Measurements from ENCODE around the gene ADRM1.

ADRM1 gene, protein sequence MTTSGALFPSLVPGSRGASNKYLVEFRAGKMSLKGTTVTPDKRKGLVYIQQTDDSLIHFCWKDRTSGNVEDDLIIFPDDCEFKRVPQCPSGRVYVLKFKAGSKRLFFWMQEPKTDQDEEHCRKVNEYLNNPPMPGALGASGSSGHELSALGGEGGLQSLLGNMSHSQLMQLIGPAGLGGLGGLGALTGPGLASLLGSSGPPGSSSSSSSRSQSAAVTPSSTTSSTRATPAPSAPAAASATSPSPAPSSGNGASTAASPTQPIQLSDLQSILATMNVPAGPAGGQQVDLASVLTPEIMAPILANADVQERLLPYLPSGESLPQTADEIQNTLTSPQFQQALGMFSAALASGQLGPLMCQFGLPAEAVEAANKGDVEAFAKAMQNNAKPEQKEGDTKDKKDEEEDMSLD

DNA sequence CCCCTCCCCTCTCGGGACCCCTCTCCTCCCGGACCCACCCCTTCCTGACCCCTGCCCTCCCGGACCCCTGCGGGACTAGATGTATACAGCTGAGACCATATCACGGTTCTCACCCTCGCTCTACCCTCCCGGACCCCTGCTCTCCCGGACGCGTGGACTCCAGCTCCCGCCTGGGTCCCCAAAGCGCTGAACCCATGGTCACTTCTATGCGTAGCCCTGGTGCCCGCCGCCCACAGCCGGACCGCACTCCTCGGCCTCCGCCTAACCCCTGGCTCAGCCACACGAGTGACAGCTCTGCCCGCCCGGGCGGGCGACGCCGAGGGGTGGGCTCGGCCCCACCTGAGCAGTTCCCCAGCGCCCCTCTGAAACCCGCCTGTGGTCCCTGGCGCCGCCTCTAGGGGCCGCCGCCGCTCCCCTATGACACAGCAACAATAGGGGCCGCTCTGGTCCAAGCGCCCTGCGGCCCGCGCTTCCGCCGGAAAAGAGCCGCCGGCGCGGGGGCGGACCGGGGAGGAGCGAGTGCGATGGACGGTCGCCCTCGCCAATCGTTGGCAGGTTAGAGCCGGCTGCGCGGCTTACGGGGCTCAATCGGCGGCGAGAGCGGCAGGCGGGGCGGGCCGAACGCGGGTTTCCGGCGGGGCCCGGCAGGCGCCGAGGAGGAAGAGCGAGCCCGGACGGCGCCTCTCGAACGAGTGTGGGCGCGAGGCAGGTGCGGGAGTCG is at the start of gene ADRM1:
ADRM1 (plus strand) TSS at position 657 of the 721 bp plus-strand sequence. CDS start 572 bp downstream, outside the sequence.
- peak; percentile 97 for DNase-seq

DNA sequence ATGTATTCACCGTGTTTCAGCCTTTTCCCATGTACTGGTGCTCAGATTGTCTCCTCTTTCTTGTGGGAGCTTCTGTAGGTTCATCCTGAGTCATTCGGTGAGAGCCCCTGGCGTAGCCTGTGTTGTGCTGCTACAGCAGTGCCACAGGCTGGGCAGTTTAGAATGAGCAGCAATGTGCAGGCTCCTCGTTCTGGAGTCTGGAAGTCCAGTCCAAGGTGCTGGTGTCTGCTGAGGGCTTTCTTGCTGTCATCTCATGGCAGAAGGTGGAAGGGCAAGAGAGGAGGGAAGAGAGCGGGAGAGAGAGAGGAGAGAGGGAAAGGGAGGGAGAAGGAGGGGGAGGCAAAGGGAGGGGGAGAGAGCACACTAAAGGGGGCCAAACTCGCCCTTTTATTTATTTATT is 49.4 kb upstream of the ADRM1 start:
- no peak for DNase-seq

DNA sequence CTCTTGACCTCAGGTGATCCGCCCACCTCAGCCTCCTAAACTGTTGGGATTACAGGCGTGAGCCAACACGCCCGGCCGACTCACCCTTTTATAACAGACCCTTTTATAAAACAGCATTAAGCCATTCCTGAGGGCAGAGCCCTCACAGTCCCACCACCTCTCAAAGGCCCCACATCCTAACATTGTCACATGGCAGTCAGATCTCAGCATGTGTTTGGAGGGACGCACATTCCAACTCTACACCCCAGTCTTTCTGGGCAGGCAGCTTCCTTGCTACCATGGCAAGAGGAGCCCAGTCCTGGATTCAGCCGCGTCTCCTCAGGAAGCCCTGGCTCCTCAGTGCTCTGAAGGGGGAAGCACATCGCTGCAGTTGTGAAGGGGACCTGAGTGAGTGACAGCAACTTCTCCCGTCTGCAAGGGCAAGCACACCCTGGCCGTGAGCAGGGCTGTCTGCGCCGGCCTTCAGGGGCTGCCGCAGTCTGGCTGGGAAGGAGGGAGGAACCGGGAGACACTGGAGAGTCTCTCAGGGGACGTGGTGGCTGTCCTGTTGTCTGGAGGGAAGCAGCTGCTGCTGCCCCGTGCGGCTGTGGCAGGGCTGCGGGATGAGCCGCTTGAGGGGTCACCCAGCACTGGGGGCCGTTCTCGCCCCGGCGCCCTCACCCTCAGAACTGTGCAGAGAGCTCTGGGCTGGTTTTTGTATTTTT is 48.6 kb upstream of the ADRM1 start:
- no peak for DNase-seq

DNA sequence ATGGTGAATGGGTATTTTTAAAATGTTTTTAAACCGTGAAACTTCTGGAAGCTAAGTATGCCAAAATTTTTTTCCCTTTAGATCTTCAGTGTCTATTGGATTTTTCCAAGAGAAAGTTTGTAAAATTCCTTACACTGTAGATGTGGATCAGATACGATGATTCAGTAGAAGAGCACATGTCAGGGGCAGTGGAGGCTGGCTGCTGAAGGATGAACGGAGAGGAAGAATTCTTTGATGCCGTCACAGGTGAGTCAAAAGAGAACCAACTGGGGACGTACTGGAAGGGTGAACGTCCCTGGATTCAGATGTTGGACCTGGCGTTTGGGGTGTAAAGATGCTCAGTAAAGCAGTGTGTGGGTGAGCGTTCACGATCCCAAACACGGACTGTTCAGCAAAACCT is 46.8 kb upstream of the ADRM1 start:
- no peak for DNase-seq

DNA sequence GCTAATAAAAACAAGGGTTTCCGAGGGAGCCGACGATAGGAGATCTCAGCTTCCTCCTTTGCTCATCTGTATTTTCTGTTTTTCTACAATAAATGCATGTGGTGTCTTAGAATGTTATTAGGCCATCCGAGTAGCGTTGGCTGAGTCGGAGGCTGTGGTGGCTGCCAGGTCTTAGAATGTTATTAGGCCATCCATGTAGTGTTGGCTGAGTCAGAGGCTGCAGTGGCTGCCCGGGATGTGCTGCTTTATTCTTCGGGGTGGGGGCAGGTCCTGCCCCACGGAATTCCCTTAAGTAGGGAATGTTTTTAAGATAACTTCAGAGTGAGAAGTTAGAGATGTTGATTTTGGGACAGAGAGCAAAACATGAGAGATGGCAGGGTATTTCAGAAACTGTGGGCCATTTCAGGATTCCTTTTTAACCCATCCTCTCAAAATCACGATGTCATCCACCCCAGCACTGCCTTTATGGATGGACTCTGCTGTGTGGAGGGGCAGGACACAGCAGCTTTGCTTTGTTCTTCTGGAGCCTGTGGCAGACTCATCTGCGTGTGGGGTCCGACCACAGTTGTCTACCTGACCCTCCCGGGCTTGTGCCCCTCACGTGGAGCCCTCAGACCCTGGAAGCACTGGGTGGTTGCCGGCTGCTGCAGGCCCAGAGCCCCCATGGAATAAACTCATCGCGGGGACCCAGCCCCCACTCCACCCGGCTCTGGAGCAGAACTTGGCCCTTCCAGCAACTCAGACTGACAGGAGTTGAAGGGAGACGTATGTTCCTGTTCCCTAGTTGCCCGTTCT is 44.1 kb upstream of the ADRM1 start:
- no peak for DNase-seq

DNA sequence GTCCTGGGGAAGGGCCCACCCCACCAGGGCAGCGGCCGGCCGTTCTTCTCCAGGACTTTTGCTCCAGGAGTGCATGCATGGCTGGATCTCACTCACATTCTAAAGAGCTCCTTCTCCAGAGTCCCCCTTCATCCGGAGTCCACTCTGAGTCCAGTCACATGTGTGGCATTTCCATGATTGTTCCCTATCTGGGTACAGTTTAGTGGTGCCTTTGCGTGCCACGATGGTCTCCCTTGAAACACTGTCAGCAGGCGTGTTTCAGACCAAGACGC is 43.6 kb upstream of the ADRM1 start:
- no peak for DNase-seq

DNA sequence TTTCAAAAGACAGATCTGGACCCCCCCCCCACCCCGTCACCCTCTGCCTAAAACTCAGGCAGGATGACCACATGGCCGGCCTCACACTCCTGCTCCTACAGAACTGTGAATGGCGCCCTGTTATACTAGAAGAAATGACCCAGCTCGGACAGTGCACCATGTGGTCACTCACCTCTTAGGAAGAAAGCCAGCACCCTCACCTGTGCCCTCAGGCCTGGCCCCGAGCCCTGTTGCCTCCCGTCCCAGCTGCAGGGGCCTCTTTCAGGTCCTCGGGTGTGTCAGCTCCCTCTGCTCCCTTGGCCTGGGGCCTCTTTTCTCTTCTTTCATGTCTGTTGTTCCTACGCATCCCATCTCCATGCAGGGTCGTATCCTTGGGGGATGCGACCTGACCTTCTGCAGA is 40.7 kb upstream of the ADRM1 start:
- no peak for DNase-seq

DNA sequence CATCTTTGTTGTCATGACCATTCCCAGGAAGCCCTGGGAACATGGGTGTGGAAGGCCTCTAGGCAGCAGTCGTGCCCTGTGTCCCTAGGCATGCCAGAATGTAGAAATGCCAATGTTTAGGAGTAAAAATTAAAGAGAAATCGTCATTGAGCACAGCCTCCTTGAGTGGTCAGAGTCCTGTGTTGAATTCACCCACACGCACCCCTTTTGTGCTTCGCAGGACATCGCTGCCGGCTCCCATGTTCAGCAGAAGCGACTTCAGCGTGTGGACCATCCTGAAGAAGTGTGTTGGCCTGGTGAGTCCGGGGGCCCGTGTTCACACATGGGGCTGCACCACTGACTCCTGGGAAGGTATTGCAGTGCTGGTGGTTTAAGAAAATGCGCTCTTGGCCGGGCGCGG is 39.4 kb upstream of the ADRM1 start:
- DNase-seq: no peak

DNA sequence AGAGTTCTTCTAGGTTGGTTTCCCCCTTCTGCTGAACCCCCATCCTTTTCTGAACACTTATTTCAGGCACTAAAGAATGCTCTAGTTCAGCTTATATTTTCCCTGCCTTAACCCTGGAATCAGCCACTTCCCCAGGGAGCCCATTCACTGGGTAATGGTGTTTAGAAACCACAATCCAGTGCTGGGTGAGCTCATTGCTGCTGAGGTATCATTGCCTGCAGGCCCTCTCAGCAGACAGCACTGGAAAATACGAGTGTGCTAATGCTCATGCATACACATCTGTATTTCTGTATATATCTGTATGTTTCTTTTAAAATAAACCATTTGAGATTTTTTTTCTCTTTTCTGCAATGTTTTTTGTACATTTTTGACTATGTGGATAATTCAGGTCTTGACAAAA is 37.4 kb upstream of the ADRM1 start:
- no peak for DNase-seq

DNA sequence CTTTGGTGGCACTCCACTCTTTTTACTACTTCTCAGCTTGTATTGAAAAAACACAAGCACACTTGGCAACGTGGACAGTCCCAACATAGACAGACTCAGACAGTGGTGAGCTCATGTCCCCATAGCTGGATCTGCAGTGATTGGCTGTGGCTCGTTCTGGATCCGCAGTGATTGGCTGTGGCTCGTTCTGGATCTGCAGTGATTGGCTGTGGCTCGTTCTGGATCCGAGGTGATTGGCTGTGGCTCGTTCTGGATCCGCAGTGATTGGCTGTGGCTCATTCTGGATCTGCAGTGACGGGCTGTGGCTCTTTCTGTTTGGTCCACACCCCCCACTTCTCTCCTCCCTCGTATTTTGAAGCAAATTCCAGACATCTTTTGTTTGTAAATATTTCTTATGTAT is 36.5 kb upstream of the ADRM1 start:
- no peak for DNase-seq

DNA sequence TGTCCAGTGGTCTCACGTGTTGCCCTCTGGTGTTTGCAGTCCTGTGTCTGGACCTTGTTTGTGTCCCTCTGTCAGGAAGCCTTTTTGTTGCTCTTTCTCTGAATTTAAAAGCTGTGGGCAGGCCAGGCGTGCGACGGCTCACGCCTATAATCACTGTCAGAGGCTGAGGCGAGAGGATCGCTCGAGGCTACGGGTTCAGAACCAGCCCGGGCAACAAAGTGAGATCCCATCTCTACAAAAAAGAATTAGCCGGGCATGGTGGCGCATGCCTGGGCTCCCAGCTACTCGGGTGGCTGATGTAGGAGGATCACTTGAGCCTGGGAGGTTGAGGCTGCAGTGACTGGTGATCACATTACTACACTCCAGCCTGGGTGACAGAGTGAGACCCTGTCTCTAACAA is 35.9 kb upstream of the ADRM1 start:
- DNase-seq: no peak

DNA sequence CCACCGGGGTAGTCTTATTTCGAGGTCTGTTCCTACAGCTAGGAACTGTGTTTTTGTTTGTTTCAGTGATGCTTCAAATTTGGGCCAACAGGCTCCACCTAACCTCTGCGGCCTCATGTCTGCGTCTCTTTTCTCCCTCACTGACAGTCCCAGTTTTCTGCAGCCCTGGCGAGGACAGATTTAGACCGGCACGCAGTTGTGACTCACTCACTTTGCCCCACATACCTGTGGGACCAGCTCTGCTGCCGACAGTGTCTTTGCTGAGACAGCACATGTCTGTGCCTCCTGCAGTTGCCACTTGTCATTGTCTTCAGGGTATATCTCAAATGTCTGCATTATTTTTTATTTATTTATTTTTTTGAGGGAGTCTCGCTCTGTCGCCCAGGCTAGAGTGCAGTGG is 35.3 kb upstream of the ADRM1 start:
- no peak for DNase-seq

DNA sequence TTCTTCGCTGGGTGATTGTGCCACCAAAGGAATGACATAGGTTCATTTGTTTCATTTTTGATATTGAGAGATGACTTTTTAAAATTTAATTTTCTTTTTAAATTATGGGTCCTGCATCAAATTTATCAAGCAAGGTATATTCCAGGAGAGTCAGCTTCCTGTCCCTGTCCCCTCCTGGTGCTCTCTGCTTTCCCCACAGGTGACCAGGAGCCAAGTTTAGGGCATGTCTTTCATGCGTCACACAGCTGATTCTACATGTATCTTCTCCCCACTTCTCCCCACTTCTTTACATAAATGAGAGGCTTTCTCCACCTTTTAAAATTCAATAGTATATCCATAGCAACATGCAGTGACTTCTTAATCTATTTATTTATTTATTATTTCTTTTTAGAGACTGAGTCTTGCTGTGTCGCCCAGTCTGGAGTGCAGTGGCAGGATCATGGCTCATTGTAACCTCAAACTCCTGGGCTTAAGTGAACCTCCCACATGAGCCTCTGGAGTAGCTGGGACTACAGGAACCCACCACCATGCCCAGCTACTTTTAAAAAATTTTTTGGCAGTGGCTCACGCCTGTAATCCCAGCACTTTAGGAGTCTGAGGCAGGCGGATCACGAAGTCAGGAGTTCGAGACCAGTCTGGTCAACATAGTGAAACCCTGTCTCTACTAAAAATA is 34.4 kb upstream of the ADRM1 start:
- no peak for DNase-seq

DNA sequence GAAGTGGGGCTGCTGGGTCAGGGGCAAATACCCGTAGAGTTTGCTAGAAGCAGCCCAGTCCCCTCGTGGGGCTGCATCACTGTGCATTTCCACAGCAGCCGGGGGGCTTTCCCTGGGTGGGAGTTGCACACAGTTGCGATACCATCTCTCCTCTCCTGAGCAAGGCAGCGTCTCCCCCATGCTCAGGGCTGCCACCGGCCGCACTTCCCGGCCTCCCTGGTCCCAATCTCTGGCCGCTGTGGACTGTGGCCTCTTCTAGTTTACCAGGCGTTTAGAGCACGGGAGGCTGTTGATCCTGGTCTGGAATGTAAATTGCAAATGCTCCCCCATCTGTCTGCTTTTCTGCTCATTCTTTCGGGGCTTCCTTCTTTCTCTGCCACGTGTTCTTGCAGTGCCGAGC is 33.4 kb upstream of the ADRM1 start:
- no peak for DNase-seq

DNA sequence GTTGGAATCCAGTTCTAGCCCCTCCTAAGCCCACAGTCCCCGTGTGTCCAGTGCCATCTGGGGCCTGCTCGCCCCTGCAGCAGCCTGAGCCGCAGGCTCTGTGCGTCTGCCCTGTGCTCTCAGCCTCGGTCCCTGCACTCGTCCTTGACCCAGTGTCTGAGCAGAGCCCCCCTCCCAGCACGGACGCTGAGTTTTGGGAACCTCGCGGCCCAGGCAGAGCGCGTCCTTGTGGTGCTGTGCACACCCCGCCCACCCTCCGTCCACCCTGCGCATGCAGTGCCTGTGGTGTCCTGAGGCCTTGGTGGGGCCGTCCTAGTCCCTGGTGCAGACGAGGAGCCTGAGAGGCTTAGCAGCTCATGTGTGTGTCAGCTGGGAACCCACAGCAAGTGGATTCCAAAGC is 32.9 kb upstream of the ADRM1 start:
- no peak for DNase-seq

DNA sequence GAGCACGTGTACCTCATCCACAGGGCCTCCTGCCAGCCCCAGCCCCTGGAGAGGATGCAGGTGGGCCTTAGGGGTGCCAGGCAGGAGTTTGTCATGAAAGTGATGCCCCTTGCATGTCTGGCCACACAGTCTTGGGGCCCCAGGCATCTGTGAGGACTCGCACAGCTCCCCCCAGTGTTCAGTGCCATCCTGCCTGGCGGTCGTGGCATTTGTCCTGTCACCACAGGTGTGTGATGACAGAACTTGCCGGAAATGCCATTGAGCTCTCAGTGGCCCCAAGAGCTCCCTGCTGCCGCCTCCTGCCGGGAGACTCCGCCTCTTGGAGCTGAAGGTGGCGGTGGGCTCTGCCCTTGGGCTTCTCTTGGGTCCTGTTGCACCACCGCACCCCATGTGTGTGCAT is 30.6 kb upstream of the ADRM1 start:
- no peak for DNase-seq

DNA sequence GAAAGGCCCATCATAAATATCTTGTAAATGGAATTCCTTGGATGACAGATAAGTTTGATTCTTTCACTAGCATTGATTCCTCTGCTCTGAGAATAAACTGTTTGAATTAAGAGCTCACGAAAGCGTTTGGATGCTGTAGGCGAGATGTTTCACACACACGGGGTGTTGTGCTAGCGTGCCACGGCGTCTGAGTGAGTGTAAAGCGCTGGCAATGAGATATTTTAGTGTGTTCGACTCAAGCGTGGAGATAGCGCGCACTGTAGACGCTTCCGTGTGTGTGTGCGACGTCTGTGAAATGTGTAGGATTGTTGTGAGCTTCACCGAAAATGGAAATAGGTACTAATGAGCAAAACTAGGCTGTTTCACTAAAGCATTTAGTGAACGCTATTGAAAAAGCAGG is 29.4 kb upstream of the ADRM1 start:
- DNase-seq: no peak

DNA sequence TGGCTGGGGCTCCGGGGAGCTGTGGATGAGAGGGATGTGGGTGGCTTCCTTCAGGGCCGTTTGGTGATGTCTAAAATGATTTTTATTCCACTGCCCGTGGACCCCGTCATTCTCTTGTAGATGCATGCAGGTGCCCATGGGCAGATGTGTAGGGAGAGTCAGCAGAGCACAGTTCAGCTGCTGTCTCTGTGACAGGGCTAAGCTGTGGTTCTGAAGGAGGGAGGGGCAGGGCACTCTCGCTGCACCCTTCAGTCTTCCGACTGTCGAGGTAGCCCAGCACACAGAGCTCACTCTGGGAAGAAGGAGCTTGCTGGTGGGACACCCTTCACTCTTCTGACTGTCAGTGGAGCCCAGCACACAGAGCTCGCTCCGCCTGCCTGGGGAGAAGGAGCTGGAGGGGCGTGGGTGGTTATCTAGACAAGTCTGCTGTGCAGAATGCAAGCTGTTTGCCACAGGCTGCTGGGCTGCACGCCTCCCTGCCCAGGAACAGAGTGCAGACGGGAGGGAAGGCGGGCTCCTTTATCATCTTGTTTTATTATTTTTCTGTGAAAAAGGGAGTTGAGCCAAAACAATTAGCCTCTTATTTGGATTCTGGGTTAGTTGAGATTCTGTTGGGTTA is 28.4 kb upstream of the ADRM1 start:
- DNase-seq: no peak

DNA sequence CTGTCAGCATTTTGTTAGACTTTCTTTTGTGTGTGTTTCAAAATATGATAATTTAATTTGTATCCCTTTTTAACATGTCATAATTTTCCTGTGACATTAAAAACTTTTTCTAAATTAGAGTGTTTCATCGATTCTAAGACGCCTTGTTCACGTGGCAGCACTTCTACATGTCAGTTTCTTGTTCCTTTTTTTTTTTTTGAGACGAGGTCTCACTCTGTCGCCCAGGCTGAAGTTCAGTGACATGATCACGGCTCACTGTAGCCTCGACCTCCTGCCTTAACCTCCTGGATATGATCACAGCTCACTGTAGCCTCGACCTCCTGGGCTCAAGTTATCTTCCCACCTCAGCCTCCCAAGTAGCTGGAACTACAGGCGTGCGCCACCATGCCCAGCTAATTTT is 27.6 kb upstream of the ADRM1 start:
- DNase-seq: no peak

DNA sequence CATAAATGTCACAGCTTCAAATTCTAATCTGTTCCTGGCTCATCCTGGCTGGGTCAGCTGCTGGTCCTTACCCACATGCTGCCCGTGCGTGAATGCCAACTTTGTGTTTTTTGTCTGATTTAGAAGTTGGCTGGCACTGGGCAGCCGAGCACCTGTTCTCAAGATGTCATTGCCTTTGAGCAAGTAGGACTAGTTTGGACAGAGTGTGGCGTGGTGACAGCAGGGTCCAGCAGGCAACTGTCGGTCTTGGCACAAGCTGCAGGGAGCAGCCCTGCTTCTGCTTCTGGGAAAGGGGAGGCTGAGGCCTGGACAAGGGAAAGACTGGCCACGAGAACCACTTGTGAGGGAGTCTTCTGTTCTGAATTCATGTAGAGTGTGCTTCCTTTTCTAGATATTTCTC is 26.4 kb upstream of the ADRM1 start:
- no peak for DNase-seq

DNA sequence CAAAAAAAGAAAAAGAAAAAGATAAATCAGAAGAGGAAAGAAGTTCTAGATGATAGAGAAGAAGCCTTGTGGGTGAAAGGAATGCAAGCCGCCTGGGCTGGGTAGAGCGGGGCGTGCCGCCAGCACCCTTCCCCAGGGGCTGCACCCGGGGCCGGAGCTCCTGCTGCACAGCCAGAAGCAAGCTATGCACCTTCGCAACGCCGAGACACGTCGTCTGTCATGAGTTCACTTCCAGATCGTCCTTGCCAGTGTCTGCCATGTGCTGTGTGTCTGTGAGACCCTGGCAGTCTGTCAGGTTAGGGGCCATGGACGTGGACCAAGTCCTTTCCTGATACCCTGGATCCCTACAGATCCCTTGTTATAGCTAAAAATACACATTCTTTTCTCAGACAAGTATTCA is 25.5 kb upstream of the ADRM1 start:
- no peak for DNase-seq

DNA sequence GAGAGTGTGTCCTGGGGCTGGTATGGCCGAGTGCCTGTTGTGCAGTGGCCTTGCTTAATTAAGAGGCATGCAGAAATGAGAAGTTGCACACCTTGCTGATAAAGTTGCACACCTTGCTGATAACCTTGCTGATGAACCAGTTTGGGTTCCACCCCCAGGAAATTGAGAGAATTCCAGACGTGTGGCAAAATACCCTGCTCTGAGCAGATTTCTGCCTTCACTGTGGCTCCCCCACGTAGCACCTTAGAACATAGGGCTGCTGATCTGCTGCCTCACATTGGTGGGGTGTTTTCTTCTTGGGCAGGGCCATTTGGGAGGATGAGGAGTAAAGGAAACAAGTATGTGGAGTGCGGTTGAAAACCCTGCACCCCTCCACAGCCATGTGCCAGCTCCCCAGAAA is 22.5 kb upstream of the ADRM1 start:
- no peak for DNase-seq

Data from NCI-H2171 treated with DMSO at 0.1 percent for 48 hours (cell line).